HG03064 (cell line): ENCODE measurements around the gene STRA8.

Experiments
- ATAC-seq: cut with Tn5 transposase; IDR thresholded peaks from one replicate; pipeline ENCODE4 v1.9.1; 2021; ENCODE audit warnings: low read depth; ENCODE audit not compliant: unreplicated experiment

Gene STRA8

GRCh38 chr7:135235841-135236240 is 2.2 kb downstream of the STRA8 start:
- ATAC-seq, result no peak

GRCh38 chr7:135236727-135237126 is 3.1 kb downstream of the STRA8 start:
- ATAC-seq, result peak; percentile 88

- ATAC-seq, result no peak
These were observed 4.6 kb downstream of the STRA8 start for GRCh38 chr7:135238112-135238744.

GRCh38 chr7:135239263-135239662 is 5.6 kb downstream of the STRA8 start:
- no peak for ATAC-seq

GRCh38 chr7:135240441-135240840 is 6.8 kb downstream of the STRA8 start:
- no peak for ATAC-seq

- ATAC-seq, result no peak
These were observed 8.6 kb downstream of the STRA8 start for GRCh38 chr7:135242096-135242684.

- no peak for ATAC-seq
These were observed 11.9 kb downstream of the STRA8 start for GRCh38 chr7:135245226-135246190.

GRCh38 chr7:135246191-135246825 is 12.7 kb downstream of the STRA8 start:
- ATAC-seq, result no peak

- no peak for ATAC-seq
These were observed 14.3 kb downstream of the STRA8 start for GRCh38 chr7:135247746-135248471.

GRCh38 chr7:135248546-135248945 is 14.9 kb downstream of the STRA8 start:
- no peak for ATAC-seq

GRCh38 chr7:135251496-135252391 is 18.1 kb downstream of the STRA8 start:
- no peak for ATAC-seq

- ATAC-seq, result peak; percentile 49
These were observed 20.5 kb downstream of the STRA8 start for GRCh38 chr7:135253851-135254771.

GRCh38 chr7:135257790-135258189 is 24.2 kb downstream of the STRA8 start:
- ATAC-seq, result no peak

GRCh38 chr7:135258585-135258984 is 24.9 kb downstream of the STRA8 start:
- no peak for ATAC-seq

GRCh38 chr7:135259702-135260101 is 26.1 kb downstream of the STRA8 start:
- ATAC-seq, result no peak

- ATAC-seq, result no peak
These were observed 26.8 kb downstream of the STRA8 start for GRCh38 chr7:135260470-135260869.

- ATAC-seq, result no peak
These were observed 27.5 kb downstream of the STRA8 start for GRCh38 chr7:135260930-135261721.
